Prostate gland (tissue), 2 donors: ENCODE measurements around the gene TYRP1.

Experiments used
- CTCF ChIP-seq, 4 experiments: fragments of 200-600 bp in 2 of 4; fragments of 450-650 bp in 2 of 4; sonication (generic) in 2 of 4; IDR thresholded peaks; 1 replicate in 3 of 4; 2 replicates in 1 of 4; pipeline ENCODE4 v1.5.1; 2016 to 2019; ENCODE audit warnings: antibody characterized with exemption in 4 of 4, mild to moderate bottlenecking in 2 of 4, moderate library complexity in 2 of 4
- POLR2AphosphoS5 ChIP-seq: sonication (generic); formaldehyde crosslinking; IDR thresholded peaks from one replicate; pipeline ENCODE4 v1.6.1; 2017; ENCODE audit warnings: antibody characterized with exemption

GRCh38 chr9:12657998-12658397, 35.2 kb upstream of the TYRP1 start:
- TF ChIP-seq POLR2AphosphoS5, result no peak
- TF ChIP-seq CTCF (IDR thresholded peaks at IDR 0.05), result no peak
